ENCODE results near the gene SYT9. TPM values are rescaled to one million over a fixed set of nuclear protein-coding genes. Genes with fewer than 3 reads are reported as not detected.

The SYT9 gene
- polyA plus RNA-seq, 3 donors from 2014 or later = not detected

DNA sequence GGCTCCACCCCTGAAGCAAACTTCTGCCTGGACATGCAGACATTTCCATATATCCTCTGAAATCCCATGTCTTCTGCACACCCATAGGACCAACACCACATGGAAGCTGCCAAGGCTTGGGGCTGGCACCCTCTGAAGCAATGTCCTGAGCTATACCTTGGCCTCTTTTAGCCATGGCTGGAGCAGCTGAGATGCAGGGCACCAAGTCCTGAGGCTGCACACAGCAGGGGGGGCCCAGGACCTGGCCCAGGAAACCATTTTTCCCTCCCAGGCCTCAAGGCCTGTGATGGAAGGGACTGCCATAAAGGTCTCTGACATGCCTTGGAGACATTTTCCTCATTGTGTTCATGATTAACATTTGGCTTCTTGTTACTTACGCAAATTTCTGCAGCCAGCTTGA lies 34.5 kb downstream of the SYT9 start:
- Mint-ChIP-seq H3K9me3 (peaks cover 0 to 13% (median 5%) of the 10 kb centered on the region in 6 donors), H3K4me3 (no peak overlapping the region), H3K27ac (no peak overlapping the region), H3K4me1 (no peaks in the 10 kb centered on the region), H3K36me3 (no peaks in the 10 kb centered on the region), H3K27me3 (ENCODE audit: low read depth in 3 of 3) (peaks cover 0 to 6% (median 2%) of the 10 kb centered on the region in 3 donors)
- DNase-seq = no peak

DNA sequence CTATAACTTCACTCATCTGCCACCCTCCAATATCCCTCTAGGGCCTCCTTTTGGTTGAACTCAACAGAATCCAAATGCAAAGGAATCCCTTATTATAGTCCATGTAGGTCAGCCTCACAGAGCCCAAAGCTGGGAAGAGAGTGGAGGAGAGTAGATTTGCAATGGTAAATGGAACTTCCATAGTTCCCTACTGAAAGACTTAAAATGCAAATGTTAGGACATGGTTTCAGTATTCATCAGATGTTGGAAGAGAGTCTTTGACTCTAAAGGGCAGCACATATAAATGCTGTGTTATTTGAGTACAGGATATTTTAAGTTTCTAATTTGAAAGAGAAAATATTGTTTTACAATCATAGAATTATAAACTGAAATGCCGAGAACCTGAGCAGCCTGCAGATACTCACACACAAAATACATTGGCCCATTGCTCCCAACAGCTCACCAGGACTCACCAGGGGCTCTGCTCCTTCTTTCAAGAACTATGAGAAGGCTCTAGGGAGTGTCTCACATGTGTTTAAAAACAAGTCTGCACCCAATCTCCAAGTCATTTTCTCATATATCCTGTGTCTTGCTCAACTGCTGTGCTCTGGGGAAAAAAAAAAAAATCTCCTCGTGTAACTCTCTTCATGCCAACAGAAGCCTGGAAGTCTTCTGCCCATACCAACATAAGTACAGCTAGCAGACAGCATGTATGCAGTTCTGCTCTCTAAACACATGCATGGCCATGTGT lies 39.6 kb downstream of the SYT9 start:
- no peak overlapping the region for H3K4me3 Mint-ChIP-seq
- H3K27me3 Mint-ChIP-seq (ENCODE audit: low read depth in 3 of 3) = peaks cover 0 to 4% (median 1%) of the 10 kb centered on the region in 3 donors
- H3K36me3 Mint-ChIP-seq = no peaks in the 10 kb centered on the region
- no peaks in the 10 kb centered on the region for H3K4me1 Mint-ChIP-seq
- DNase-seq = no peak
- peaks cover 0 to 7% (median 5%) of the 10 kb centered on the region in 6 donors for H3K9me3 Mint-ChIP-seq
- H3K27ac Mint-ChIP-seq = no peak overlapping the region

DNA sequence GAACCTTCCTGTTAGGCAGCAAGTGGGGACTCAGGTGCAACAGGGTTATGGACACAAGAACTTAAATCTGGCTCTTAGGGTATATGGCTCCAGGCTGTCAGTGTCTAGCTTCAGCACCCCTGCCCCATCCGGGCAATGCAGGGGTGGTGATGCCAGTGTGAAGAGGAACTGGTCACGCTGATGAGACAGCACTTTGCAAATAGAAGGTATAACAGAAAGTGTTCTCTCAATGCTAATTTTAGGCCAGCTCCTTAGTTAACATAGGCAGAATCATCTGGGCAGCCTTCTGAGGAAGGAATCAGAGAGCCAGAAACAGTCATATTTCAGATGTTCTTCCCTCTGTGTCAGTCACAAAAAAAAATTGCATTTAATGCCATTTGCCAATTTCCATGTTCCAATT lies 41.2 kb downstream of the SYT9 start:
- no peak for DNase-seq
- Mint-ChIP-seq H3K9me3 (no peaks in the 10 kb centered on the region), H3K36me3 (no peaks in the 10 kb centered on the region), H3K27ac (no peak overlapping the region), H3K4me1 (no peaks in the 10 kb centered on the region), H3K27me3 (ENCODE audit: low read depth in 3 of 3) (peaks cover 0 to 1% (median 0%) of the 10 kb centered on the region in 3 donors), H3K4me3 (no peak overlapping the region)

DNA sequence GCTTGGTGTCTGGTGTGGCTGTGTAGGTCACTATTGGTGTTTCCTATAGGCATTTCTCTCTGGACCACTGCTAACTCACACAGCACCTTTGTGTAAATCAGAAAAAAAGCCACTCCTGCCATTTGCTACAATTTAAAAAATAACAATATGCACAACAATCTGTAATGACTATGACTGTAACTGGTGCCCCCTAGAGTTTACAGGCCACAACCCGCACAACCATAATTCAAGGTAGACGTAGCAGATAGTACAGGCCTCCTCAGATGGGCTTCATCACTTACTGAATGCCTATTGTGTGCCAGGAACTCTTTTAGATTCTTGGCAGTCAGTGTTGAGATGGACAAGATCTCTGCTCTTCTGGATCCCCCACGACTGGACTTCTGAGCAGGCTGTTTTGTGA lies 47.7 kb downstream of the SYT9 start:
- H3K4me3 Mint-ChIP-seq = no peak overlapping the region
- no peak overlapping the region for H3K27ac Mint-ChIP-seq
- peaks cover 0 to 7% (median 0%) of the 10 kb centered on the region in 3 donors for H3K27me3 Mint-ChIP-seq (ENCODE audit: low read depth in 3 of 3)
- no peak for DNase-seq
- H3K4me1 Mint-ChIP-seq = no peaks in the 10 kb centered on the region
- H3K9me3 Mint-ChIP-seq = no peaks in the 10 kb centered on the region
- H3K36me3 Mint-ChIP-seq = no peaks in the 10 kb centered on the region

DNA sequence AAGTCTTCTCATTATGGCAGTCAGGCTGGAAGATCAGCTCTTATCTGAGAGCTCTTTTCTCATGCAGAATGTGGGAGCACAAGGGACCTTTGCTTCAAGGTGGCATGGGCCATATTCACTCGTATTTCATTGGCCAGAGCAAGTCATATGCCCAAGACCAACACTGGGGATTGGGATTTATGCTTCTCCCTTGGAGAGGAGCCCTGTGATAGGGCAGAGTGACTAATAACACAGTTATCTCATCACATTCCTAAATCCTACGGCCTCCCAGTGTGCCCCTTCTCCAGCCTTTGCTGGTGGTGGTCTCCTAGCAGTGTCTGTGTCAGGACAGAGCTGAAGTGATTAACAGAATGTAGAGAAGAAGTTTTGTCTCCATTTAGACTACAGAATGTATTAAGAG lies 48.6 kb downstream of the SYT9 start:
- no peak overlapping the region for H3K4me3 Mint-ChIP-seq
- no peak overlapping the region for H3K27ac Mint-ChIP-seq

DNA sequence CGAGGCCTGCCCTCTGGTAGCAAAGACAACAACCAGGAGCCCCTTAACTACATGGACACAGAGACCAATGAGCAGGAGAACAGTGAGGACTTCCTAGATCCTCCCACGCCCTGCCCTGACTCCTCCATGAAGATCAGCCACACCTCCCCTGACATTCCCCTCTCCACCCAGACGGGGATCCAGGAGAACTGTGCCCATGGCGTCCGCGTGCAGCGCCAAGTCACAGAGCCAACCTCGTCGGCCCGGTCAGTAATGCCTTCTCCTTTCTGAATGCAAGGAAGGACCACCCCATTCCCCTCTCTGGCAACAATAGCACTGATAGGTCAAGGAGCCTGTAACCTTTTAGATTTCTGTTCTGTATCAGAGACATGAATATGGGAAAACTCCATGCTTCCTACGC lies 51.4 kb downstream of the SYT9 start:
- Mint-ChIP-seq H3K27me3 (ENCODE audit: low read depth in 3 of 3) (peaks cover 0 to 7% (median 0%) of the 10 kb centered on the region in 3 donors), H3K4me3 (no peak overlapping the region), H3K9me3 (no peaks in the 10 kb centered on the region), H3K4me1 (no peaks in the 10 kb centered on the region), H3K36me3 (no peaks in the 10 kb centered on the region), H3K27ac (no peak overlapping the region)
- DNase-seq = no peak

More for the DNA sequence above, 48.6 kb downstream of the SYT9 start:
- DNase-seq = no peak
- Mint-ChIP-seq H3K9me3 (no peaks in the 10 kb centered on the region), H3K27me3 (ENCODE audit: low read depth in 3 of 3) (peaks cover 0 to 7% (median 0%) of the 10 kb centered on the region in 3 donors), H3K4me1 (no peaks in the 10 kb centered on the region), H3K36me3 (no peaks in the 10 kb centered on the region)

DNA sequence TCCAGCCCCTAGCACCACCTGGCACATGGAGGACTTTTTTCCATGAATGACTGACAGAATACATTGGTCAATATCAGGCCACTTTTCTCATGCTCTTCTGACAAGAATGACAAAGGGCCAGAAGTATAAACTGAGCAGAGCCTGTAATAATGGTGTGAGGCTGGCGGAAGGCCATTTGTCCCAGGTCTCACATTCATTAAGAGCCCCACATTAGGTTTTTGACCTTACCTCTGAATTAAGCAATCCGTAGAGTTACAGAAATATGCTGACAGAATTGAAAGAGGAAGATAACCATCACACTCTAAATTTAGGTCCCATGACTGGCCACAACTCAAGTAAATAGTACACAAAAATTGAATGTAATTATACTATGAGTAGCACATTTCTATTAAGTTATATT lies 55.2 kb downstream of the SYT9 start:
- Mint-ChIP-seq H3K36me3 (no peaks in the 10 kb centered on the region), H3K9me3 (peaks cover 0 to 8% (median 0%) of the 10 kb centered on the region in 6 donors), H3K4me1 (no peaks in the 10 kb centered on the region), H3K27me3 (ENCODE audit: low read depth in 3 of 3) (peaks cover 0 to 3% (median 0%) of the 10 kb centered on the region in 3 donors), H3K4me3 (no peak overlapping the region), H3K27ac (no peak overlapping the region)
- DNase-seq = no peak

DNA sequence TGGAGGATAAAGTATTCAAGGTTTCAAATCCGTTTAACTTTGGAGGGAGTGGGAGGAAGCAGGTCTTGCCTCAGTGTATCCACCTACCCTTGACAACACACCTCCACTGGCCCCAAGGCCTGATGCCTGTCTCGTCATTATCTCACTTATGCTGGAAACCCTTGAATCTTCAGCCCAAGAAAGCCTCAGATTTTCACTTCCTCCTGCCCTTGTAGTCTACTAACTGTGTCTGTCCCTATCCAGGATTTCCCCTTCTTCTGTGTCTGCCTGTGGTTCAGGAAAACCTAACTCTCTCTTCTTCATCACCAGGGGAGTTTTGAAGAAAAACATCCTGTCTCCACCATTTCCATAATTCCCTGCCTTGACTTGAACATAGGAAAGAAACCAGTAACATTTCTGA lies 56.1 kb downstream of the SYT9 start:
- Mint-ChIP-seq H3K36me3 (no peaks in the 10 kb centered on the region), H3K27me3 (ENCODE audit: low read depth in 3 of 3) (peaks cover 0 to 3% (median 3%) of the 10 kb centered on the region in 3 donors), H3K4me3 (no peak overlapping the region), H3K27ac (no peak overlapping the region), H3K4me1 (no peaks in the 10 kb centered on the region), H3K9me3 (peaks cover 0 to 8% (median 0%) of the 10 kb centered on the region in 6 donors)
- no peak for DNase-seq

DNA sequence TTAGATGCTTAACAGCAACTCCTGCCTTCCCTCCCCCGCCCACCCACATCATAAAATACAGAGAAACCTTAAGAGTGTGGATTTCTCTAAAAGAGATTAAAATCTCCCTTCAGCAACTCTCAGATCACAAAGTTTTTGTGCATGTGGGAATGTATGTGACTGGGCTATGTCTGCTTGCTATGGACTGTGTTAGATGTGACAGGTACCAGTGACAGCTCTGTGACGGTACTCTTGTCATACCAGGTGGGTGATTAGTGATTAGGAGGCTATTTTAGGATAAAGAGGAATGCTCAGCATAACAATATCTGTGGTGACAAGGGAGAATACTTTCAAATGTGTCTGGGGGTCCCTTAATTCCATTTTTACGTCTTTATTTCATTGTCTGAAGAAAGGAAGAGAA lies 60.2 kb downstream of the SYT9 start:
- no peak overlapping the region for H3K4me3 Mint-ChIP-seq
- no peaks in the 10 kb centered on the region for H3K4me1 Mint-ChIP-seq
- peaks cover 0 to 3% (median 0%) of the 10 kb centered on the region in 3 donors for H3K27me3 Mint-ChIP-seq (ENCODE audit: low read depth in 3 of 3)
- no peaks in the 10 kb centered on the region for H3K36me3 Mint-ChIP-seq
- H3K9me3 Mint-ChIP-seq = peaks cover 0 to 8% (median 0%) of the 10 kb centered on the region in 6 donors
- no peak overlapping the region for H3K27ac Mint-ChIP-seq
- no peak for DNase-seq

DNA sequence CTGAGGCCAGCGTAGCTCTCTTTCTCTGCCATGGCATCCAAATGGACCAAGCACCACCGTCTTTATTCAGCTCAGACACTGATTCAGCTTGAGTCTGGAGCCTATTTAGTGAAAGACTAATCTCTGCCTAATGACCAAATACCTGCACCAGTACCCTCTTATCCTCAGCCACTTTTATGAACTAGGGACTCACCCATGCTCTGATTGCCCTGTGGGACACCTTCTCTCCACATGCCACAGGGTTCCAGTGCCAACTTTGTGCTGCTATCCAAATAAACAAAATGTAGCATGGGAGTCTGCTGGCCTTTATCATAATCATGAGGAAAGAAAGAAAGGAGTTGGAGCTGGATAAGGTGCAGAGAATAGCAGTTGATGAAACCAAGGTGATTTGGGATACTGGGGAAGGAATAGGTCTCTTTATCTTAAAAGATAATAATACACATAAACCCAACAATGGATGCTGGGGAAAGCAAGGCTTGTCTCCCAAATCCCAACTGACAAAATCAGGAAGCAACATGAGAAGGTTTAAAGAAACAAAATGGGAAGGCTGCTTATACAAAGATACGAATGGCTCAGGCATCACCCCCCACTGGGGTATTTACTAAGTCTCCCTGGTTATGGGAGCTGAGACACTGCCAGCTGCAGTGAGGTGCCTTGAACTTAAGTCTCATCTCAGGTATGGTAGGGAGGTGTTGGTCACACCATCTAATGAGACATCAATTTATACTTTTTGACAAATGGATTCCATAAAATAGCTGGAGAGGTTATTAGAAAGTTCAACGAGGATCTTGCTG lies 63.3 kb downstream of the SYT9 start:
- Mint-ChIP-seq H3K27ac (no peak overlapping the region), H3K27me3 (ENCODE audit: low read depth in 3 of 3) (peaks cover 0 to 6% (median 2%) of the 10 kb centered on the region in 3 donors), H3K4me3 (no peak overlapping the region)

DNA sequence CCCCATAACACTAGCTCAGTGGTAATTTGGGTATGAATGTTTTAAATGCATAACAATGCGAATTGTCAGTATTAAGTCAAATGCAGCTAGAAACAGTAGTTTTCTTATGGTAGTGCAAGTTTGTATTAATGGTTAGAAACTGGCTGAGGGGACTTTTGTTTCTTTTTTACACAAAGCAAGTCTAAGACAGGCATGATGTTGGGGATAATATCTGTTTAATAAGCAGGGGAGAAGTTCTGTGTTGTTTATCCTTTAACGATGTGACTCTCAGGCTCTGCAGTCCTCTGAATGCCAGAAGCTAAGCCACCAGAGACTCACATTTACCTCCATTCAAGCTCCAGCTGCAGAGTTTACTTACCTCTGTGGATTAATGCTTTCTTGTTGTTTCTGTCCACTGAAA lies 67.8 kb downstream of the SYT9 start:
- Mint-ChIP-seq H3K9me3 (peaks cover 0 to 3% (median 0%) of the 10 kb centered on the region in 6 donors), H3K4me1 (no peaks in the 10 kb centered on the region), H3K36me3 (no peaks in the 10 kb centered on the region), H3K27ac (no peak overlapping the region), H3K27me3 (ENCODE audit: low read depth in 3 of 3) (peaks cover 0 to 5% (median 3%) of the 10 kb centered on the region in 3 donors), H3K4me3 (no peak overlapping the region)
- DNase-seq = no peak

More for the DNA sequence above, 63.3 kb downstream of the SYT9 start:
- no peaks in the 10 kb centered on the region for H3K36me3 Mint-ChIP-seq
- DNase-seq = no peak
- peaks cover 0 to under 1% (median 0%) of the 10 kb centered on the region in 6 donors for H3K9me3 Mint-ChIP-seq
- H3K4me1 Mint-ChIP-seq = no peaks in the 10 kb centered on the region

DNA sequence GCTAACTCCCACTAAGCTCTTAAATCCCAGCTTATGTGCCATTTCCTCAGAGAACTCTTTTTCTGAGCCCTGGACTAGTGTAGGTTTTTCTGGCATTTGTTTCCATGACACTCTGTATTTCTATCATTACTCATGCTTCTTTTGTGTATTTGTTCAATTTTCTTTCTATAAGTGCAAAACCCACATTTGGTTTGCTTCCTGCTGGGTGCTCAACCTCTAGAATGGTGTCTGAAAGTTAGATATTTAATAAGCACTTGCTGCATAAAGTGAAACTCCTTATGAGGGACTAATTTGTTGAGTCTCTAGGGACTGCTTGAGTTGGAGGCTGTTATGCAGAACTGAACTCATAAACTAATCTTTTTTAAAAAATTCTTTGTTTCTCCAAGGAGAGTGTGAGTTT lies 68.6 kb downstream of the SYT9 start:
- no peak overlapping the region for H3K4me3 Mint-ChIP-seq
- no peak overlapping the region for H3K27ac Mint-ChIP-seq
- no peaks in the 10 kb centered on the region for H3K36me3 Mint-ChIP-seq
- peaks cover 0 to 3% (median 0%) of the 10 kb centered on the region in 6 donors for H3K9me3 Mint-ChIP-seq
- H3K4me1 Mint-ChIP-seq = no peaks in the 10 kb centered on the region
- H3K27me3 Mint-ChIP-seq (ENCODE audit: low read depth in 3 of 3) = peaks cover 0 to 5% (median 3%) of the 10 kb centered on the region in 3 donors
- no peak for DNase-seq

DNA sequence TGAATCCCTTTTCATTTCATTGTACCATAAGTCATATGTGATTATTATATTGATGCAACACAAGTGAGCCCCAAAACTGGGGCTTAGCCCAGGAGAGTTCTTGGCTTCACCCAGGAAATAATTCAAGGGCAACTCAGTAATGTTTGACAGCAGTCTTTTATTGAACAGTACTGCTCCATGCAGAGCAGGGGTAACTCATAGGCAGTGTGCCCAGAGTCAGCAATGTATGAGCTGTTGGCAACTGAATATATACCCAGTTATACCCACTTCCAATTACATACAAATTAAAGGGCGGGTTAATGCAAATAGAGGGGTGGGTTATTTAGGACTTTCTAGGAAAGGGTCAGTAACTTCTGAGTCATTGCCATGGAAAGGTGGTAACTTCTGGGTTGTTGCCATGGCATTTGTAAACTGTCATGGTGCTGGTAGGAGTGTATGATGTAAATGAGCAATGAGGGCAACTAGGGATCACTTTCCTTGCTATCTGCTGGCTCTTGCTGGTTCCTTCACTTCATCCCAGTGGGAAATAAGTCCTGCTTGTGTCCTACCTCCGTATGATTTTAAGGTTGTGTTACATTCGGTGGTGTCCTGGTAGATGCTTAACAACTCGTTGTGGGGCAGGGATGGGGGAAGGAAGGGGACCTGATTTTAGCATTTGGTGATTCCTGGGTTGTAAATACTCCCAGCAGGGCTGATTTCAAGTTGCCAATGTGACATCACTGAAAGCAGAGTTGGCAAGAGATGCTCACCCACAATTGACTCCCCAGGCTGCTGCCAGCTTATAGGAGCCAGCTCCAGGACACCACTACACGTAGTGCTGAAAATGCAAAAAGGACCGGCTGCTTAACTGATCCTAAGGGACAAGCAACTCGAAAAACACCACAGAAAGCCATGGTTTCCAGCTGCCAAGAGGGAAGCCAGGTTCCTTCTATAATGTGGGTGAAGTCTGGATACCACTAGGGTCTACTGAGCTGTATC lies 70.1 kb downstream of the SYT9 start:
- no peak for DNase-seq
- peaks cover 0 to 5% (median 3%) of the 10 kb centered on the region in 3 donors for H3K27me3 Mint-ChIP-seq (ENCODE audit: low read depth in 3 of 3)
- no peaks in the 10 kb centered on the region for H3K36me3 Mint-ChIP-seq
- H3K4me1 Mint-ChIP-seq = no peaks in the 10 kb centered on the region
- peaks cover 0 to 3% (median 0%) of the 10 kb centered on the region in 6 donors for H3K9me3 Mint-ChIP-seq
- no peak overlapping the region for H3K27ac Mint-ChIP-seq
- no peak overlapping the region for H3K4me3 Mint-ChIP-seq
